Omental fat pad (tissue), 4 donors: ENCODE results near the gene TMEM209. TPM values are rescaled to one million over a fixed set of nuclear protein-coding genes. Genes with fewer than 3 reads are reported as not detected.

Experiments used
- ATAC-seq: fragments of 150-250 bp; one replicate; pipeline ENCODE4 v1.9.1; 2016; ENCODE audit warnings: mild to moderate bottlenecking, moderate library complexity; ENCODE audit not compliant: low FRiP score
- DNase-seq: peaks from one replicate; pipeline ENCODE4 v3.0.0-alpha.2; 2019; ENCODE audit warnings: low spot score
- total RNA-seq, 4 donors: library from RNA; depleted of rRNA; stranded (reverse); fragments of >200 nt; gene quantifications; one replicate each; pipeline ENCODE4 v1.1.0, GENCODE V29; 2016
- TF ChIP-seq, protein P1 (sequence below), 3 donors: fragments of 450-650 bp; IDR thresholded peaks; one replicate each; pipeline ENCODE4 v1.5.1; 2016 to 2017; ENCODE audit warnings: antibody characterized with exemption in 3 of 3, mild to moderate bottlenecking in 3 of 3, moderate library complexity in 2 of 3

Gene TMEM209
- total RNA-seq, 4 donors from 2014 or later: 8.9 to 17.2 (median 10.6) TPM

DNA sequence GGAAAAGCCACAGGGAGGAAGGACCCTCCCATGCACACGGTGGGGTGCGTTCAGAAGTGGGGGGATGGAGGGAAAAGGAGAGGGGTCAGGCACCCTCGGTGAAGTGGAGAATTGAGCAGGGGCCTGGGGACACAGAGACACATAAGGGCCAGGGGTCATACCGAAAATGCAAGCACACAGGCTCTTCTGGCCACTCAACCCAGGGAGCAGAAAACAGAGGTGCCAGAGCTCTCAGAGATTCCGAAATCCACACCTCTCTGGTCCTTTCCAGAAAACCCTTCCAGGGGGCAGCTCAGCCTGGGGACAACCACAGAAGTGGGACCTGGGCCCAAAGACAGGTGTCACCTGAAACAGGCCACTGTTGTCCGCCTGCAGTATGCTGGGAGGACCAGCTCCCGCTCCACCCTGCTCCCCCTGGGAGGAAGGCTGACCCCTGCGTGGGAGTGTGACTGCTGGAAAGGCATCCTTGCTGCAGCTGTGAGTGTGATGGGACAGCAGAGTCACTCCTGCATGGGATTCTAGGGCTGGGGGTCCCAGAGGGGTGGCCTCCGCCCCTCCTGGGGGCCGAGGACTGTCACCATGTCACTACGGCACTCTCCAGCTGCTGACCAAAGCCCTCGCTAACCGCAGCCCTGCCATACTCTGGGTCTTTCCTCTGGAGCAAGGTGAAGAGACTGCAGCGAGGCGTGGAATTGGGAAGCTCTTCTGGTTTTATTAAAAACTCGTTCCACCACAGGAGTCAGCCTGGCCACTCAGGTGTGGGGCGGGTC lies 63.1 kb downstream of the TMEM209 start:
- ATAC-seq (peak; percentile 10), DNase-seq (no peak)
- TF ChIP-seq, protein P1, sequence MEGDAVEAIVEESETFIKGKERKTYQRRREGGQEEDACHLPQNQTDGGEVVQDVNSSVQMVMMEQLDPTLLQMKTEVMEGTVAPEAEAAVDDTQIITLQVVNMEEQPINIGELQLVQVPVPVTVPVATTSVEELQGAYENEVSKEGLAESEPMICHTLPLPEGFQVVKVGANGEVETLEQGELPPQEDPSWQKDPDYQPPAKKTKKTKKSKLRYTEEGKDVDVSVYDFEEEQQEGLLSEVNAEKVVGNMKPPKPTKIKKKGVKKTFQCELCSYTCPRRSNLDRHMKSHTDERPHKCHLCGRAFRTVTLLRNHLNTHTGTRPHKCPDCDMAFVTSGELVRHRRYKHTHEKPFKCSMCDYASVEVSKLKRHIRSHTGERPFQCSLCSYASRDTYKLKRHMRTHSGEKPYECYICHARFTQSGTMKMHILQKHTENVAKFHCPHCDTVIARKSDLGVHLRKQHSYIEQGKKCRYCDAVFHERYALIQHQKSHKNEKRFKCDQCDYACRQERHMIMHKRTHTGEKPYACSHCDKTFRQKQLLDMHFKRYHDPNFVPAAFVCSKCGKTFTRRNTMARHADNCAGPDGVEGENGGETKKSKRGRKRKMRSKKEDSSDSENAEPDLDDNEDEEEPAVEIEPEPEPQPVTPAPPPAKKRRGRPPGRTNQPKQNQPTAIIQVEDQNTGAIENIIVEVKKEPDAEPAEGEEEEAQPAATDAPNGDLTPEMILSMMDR (IDR thresholded peaks at IDR 0.05): no peak

GRCh38 chr7:130141161-130141883 lies 63.9 kb downstream of the TMEM209 start:
- ATAC-seq (peak; percentile 71), DNase-seq (no peak)

DNA sequence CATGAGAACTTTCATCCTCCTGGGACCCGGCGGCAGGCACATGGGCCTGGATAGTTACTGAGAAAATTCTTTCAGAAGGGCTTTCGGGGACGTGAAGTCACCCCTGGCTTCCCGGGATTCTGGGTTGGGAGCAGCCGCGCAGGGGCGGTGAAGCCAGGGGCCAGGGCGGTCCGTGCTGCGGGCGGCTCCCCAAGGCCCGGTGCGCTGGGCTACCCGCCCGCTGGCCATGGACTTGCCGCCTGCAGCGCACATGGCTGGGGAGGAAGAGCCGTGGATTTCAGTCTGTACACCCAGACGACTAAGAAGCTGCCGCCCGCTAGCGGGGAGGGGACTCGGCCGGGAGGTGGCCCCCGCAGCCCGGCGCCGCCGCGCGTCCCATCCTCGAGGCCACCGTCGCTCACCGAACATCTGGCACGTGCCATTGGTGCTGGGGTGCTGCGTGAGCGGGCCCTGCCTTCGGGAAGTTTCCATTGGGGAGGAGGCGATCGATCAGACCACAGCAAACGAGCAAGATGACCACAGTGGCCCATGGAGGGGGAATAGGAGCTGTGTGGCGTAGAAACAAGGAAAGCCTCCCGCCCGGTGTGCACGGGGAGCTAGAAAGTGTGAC lies 64.5 kb downstream of the TMEM209 start:
- ATAC-seq (no peak), DNase-seq (no peak)
- TF ChIP-seq, protein P1 (IDR thresholded peaks at IDR 0.05): no peak

More at GRCh38 chr7:130141161-130141883, 63.9 kb downstream of the TMEM209 start:
- TF ChIP-seq, protein P1 (IDR thresholded peaks at IDR 0.05): no peak

GRCh38 chr7:130139193-130139960 lies 65.8 kb downstream of the TMEM209 start:
- TF ChIP-seq, protein P1 (IDR thresholded peaks at IDR 0.05): no peak
- DNase-seq (no peak), ATAC-seq (no peak)

DNA sequence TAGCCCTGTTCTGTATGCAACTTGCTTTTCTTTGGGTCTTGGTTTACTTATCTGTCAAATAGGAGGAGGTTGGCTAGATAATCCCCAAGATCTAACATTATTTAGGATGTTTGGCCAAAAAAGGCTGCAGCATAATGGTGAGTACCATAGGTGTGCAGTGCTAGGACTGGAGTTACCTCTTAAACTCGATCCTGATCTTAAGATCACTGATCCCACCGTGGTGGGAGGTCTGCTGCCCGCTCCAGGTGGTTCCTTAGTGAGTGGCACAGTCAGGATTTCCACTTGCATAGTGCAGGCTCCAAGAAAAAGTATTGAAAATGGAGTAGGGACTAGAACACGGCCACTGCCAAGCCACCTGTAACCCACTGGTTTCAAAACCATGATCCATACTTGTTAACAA lies 68.0 kb downstream of the TMEM209 start:
- TF ChIP-seq, protein P1 (IDR thresholded peaks at IDR 0.05): no peak
- ATAC-seq (no peak), DNase-seq (no peak)

DNA sequence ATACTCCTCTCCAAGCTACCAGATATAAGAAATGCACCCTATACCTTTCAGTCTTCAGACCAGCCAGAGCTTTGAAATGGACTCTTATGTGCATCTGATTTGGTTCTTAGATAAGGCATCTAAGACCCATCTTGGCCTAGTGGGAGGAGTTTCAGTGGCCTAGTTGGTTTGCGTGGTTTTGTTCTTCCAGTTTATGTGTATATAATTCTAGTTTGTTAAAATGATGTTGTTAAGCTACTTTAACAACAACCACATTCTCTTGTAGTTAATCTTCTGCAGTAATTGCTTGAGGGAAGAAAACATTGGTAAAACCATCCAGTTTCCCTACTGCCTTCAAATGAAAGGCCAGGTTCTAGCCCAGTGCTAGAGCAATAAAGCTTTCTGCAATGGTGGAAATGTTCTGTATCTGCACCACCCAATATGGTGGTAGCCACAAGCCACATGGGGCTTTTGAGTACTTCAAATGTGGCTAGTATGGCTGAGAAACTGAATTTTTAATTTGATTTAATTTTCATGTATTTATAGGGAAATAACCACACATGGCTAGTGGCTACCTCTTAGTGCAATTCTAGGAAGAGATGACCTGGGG lies 68.5 kb downstream of the TMEM209 start:
- TF ChIP-seq, protein P1 (IDR thresholded peaks at IDR 0.05): no peak
- DNase-seq (no peak), ATAC-seq (no peak)
